Hepatic stellate cell (primary cell): ENCODE results near the gene SLC1A4.
"Not testable (repeated sequence)": the region's sequence is repeated elsewhere in the genome, so short reads cannot be mapped to it uniquely, and the experiment has no call there.

ENCODE experiments used
- DNase-seq: peaks from one replicate; pipeline ENCODE4 v3.0.0; 2011; ENCODE audit warnings: low spot score

The SLC1A4 gene

DNA sequence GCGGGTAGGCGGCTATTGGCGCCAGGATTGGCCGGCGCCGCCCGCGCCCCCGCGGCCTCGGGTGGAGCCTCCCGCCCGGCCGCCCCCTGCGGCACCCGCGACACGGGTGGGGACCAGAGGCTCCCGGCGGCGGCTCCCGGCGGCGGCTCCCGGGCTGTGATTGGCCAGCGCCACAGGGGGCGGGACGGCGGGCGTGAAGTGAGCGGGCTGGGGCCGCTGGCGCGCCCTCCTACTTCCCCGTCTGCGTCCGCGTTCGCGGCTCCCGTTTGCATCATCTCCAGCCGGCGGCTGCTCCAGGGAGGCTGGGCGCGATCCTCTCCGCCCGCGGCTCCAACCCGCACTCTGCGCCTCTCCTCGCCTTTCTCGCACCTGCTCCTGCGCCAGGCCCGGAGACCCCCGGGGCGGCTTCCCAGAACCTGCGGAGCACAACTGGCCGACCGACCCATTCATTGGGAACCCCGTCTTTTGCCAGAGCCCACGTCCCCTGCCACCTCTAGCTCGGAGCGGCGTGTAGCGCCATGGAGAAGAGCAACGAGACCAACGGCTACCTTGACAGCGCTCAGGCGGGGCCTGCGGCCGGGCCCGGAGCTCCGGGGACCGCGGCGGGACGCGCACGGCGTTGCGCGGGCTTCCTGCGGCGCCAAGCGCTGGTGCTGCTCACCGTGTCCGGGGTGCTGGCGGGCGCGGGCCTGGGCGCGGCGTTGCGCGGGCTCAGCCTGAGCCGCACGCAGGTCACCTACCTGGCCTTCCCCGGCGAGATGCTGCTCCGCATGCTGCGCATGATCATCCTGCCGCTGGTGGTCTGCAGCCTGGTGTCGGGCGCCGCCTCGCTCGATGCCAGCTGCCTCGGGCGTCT is at the start of gene SLC1A4:
Gene SLC1A4 (plus strand): TSS at position 274 of the 856 bp plus-strand sequence. CDS start 245 bp downstream, at position 519.
- peak; percentile 95 for DNase-seq

DNA sequence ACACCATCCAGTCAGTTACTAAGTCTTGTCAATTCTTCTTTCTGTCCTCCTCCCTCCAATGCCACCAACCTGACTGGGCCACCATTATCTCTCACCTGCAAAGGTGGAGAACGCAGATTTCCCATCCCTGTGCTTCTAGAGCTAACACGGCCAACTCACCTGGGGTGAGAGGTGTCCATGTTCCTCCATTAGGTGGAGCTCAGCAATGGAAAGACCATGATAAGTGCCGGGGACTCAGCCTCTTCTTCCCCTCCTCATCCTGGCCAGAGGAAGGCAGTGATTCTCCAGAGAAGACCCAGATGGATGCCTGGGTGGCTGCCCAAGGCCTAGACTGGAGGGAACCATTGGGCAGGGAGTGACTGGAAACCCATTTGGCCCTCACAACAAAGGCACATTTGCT is 48.1 kb upstream of the SLC1A4 start:
- no peak for DNase-seq

DNA sequence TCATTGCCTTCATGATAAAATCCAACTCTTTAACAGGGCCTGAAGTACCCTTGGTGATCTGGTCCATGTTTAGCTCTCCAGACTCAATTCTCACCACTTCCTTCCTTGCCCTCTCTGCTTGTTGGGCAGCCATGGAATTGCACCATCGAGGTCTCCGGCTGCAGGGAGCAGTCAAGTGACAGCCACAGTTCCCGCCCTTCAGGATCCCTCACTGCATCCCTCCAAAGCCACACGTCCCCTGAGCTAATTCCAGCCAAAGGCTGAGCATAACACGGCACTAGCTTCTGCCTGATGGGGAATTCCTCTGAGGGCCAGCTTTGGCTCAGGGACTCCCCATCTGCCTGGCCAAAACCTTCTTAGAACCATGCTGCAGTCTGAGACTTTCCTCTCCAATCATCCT is 47.4 kb upstream of the SLC1A4 start:
- DNase-seq = no peak

DNA sequence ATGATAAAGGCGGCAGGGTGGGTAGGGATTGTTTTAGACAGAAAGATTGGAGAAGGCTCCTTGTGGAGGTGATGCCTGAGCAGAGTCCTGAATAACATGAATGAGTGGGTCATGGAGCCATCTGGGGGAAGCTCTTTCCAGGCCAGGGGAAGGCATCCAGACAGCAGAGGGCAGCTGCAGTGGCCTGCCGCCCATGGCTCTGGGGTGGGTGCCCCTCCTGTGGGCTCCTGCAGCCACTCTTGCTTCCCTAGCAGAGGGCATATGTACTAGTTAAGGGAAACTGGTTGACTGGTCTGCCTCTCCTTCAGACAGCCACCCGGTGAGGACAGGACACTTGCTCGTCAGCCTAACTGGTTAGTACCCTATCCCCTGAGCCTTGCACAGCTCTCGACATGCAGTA is 46.5 kb upstream of the SLC1A4 start:
- DNase-seq = no peak

DNA sequence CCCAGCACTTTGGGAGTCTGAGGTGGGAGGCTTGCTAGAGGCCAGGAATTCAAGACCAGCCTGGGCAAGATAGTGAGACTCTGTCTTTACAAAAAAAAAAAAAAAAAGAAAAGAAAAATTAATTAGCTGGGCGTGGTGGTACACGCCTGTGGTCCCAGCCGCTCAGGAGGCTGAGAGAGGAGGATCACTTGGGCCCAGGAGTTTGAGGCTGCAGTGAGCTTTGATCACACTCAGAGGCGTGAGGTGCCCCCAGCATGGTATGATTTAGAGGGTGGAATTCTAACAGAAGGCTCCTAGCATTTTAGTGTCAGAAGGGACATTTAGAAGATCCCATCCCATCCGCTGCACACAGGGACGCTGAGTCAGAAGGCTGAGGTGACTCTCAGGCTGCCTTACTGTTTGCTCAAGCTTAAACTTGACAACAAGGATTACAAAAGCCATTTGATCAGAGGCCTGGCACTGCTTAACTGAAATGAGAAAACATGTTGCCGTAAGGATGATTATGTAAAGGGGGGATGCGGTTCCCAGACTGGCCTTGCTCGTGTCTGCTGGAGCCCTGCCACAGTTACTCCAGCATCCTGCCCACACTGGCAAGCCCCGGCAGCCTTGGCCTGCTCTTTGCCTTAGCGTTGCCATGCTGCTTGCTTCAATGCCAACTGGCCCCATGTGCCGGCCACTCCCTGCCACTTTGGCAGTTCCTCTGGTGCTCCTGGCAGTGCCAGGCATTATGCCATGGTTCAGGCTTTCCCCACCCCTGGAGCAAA is 45.6 kb upstream of the SLC1A4 start:
- DNase-seq = no peak

DNA sequence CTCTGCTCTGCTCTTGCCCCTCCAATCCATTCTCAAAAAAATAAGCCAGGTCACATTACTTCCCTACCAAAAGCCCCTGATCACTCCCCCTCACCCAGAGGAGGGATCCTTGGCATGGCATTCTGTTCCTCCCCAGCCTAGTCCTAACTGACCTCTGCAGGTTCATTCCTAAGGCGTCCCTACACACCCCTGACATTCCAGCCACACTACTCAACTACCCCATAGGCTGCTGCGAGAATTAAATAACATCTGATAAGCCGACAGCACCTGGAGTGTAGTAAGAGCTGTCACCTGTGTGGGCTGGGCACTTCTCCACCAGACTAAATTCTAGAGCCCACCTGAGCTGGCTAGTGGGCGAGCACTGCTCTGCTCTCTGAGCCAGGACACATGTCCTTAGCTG is 44.7 kb upstream of the SLC1A4 start:
- no peak for DNase-seq

DNA sequence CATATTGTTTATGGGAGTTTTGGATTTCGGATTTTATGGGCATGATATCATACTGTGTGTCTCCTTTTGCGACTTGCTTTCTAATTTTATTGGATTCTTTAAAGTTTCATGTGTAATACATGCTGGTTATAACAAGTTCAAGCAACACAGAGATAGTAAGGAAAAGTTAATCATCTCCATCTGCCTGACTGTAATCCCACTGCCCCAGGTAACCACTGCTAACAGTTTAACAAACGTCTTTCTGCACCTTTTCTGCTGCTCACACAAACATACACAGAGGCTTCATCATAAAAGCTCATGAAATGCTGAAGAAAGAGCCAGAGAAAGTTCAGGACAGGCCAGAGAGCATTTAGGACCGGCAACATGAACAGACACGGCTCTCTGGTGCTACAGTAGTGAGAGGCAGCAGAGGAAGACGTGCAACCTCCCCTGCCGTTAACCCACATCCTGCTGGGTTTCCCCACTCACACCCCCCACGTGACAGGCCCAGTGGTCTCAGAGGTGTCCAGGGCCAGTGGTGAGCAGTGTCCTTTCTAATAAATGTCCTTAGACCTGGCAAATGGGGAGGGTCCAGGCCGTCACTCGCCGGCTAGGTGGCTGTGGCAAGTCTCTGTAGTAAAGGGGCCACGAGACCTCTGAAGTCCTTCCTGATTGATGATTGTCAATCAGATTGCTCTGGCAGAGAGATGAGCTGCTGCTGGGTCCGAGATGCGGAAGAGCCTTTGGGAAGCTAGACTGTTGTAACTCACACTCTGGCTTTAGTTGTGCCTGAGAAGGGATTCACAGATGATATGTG is 43.0 kb upstream of the SLC1A4 start:
- DNase-seq = no peak

DNA sequence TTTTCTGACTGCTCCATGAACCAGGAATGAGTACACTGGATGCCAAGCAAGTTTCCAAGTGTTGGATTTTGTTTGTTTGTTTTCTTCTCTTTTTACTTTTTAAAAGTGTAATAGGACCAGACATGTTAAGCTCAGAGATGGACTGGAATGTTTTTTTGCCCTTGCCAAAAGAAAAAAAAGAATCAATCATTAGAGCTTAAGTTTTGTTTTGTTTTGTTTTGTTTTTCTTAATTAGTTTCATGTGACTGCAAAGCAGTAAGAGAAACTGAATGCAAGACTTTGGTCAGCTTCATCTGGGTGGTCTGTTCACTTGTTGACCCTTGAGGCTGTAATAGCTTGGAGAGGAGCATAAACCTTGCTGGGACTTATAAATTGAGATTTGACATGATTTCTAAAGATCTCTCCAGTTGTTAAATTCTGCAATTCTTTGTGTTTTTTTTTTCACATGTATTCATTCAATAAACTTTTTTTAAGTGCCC is 42.4 kb upstream of the SLC1A4 start:
- DNase-seq = no peak

DNA sequence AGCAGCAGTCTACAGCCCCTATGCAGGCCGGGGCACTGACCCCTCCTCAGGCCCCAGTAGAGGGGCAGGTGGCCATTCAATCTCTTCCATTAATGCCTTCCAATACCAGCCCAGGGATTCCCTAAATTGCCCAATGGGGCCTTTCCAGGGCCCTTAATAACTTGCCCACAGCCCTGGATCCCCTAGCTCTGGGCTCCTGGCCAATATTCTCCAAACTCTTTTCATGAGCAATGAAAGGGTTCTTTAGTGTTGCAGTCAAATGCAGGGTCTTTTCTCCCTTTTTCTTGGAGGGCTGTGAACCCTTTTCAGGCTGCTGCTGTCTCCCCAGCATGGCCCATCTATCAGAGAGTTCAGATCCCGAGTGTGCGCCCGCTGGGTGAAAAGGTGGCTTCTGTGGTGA is 41.3 kb upstream of the SLC1A4 start:
- no peak for DNase-seq

DNA sequence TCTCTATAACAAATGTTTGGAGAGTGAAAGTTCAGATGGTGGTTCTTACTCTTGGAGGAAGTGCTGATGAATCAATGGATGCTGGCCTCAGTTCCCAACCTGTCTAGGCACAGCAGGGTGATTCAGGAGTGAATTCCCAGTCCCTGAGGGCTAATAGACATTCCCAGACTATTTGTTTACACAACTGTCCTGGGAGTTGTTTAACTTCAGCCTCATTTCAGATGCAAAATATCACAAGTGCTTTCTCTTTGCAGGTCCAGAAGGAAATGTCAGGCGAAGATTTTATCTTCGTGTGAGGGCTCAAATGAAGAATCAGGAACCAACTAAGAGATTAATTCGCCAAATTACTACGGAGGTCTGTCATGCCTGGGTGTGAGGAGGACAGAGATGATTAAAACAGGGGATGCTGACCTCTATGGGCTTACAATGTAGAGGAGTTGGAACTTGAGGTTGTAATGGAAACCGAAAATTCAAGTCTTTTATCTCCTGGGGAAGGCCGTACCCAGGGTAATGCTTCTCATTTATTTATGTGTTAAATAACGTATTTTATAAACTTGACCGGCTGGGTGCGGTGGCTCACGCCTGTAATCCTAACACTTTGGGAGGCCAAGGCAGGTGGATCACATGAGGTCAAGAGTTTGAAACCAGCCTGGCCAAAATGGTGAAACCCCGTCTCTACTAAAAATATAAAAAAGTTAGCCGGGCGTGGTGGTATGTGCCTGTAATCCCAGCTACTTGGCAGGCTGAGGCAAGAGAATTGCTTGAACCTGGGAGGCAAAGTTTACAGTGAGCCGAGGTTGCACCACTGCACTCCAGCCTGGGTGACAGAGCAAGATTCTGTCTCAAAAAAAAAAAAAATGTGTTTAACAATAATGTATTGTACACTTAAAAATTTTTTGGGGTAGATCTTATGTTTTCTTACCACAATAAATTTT is 38.7 kb upstream of the SLC1A4 start:
- DNase-seq = no peak

DNA sequence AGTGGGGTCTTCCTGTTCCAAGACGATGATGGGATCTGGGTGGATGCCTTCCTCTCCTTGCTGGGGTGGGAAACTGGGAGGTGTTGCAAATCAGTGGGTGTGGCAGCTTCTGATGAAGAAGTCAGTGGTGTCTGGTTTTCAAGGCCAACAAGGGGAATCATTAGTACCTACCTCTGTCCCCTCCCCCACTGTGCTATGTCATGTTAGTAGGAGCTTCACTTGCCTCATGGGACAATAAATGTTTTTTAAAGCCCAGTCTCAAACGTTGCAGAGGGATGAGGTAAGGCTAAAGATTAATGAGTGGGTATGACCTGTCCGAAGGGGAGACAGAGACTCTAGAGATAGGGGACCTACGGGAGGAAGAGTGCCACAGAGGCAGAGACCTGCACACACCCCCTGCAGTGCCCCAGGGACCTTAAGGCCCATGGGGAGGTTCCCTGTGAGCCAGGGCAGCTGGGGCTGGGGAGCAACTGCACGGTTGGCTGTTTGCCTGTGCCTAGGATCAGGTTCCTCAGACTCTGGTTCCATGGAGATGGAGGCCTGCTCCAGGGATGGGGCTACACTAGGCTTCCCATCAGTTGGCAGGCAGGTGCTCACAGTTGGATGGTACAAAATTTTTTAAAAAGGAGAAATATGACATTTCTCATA is 37.8 kb upstream of the SLC1A4 start:
- DNase-seq = no peak

DNA sequence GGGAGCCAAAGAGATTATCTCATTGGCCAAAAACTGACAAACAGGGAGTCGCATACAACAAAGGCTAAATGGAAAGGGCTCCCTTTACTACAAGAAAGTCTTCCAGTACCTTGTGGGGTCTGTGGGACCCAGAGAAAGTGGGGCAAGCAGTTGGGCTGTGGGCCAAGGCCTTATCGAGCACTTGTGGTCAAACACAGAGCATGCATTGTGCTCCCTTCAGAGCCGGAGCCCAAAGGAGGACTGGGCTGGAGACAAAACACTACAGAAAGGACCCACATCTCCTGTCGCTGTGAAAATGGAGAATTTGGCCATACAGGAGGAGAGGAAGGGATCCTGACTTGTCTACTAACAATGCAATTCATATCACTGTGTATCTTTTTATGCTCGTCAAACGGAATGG is 37.1 kb upstream of the SLC1A4 start:
- no peak for DNase-seq

DNA sequence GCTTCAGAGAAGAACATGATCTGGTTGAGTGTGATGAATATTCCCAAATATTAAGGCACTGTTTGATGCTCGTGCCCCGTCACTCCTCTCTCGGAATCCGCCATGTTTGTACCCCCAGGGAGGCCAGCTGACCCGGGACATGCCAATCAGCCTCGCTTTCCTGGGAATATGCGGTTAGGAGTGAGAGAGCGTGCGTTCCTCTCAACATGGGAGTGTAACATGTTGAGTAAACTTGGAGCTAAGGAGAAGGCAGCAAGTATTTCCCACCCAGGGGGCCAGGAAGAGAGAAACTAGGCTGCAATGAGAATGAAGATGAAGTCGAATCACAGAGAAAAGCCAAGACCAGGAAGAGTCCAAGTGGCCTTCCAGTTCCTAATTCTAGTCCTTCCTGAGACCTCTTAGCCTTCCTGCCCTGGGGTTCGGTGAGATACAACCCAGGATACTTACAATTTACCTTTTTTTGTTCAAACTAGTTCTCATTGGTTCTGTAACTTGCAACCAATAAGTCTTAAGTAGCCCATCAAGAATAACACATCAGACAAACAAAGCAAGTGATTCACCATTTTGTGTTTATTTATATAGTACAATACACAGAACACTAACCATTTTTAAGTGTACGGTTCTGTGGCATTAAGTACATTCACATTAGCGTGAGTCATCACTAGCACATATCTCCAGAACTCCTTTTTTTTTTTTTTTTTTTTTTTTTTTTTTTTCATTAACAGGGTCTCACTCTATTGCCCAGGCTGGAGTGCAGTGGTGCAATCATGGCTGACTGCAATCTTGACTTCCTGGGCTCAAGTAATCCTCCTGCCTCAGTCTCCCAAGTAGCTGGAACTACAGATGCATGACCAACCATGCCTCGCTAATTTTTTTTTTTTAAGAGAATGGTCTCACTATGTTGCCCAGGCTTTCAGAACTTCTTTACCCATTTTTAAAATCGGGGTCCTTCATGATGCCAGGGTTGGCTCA is 36.4 kb upstream of the SLC1A4 start:
- peak; percentile 67 for DNase-seq

DNA sequence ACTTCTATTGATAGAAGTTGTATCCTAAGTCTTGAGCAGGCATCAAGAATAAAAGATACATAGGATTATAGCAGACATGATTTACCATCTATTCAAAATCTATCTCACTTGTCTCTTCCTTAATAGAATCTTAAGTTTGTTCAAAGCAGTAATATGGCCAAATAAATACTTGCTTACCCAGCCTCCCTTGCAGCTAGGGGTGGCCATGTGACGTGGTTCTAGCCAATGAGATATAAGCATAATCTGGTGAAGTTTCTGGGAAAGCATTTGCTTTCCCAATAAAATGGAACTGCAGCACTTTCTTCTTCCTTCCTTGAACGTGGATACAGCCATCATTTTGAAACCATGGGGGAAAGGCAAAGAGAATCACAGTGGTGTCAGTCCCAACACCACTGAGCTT is 33.7 kb upstream of the SLC1A4 start:
- DNase-seq = no peak

DNA sequence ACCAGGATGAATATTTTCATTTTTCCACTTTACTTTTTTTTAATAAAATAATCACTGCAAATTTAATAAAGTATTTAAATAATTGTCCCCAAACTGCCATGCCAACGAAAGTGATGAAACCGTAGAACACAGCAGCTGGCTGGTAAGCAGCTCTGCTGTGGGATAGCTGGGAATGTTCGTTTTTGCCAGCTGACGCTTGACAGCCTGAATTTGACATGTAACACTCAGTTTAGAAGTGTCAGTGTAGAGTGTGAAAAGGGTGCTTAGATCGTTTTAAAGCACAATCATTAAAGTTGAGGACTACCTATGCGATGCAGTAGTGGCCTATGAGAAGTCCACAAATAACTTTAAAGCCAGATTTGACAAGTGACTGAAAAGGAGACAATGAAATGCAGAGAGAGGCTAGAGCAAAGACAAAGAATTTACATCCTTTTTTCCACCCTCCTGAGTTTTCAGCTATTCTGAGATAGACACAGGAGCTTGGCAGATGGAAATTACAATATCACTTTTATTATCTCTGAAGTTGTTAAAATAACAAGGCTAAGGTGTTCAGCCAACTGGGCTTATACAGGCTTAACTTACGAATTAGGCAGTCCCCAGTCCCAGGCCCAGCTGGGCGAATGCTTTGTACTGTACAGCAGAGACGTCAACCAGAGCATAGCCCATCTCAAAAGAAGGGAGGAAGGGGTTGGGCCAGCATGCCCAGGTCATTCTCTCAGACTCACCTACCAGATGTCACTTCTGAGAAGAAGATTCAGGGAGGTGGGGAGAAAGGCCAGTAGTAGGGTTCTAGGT is 31.9 kb upstream of the SLC1A4 start:
- DNase-seq = no peak

DNA sequence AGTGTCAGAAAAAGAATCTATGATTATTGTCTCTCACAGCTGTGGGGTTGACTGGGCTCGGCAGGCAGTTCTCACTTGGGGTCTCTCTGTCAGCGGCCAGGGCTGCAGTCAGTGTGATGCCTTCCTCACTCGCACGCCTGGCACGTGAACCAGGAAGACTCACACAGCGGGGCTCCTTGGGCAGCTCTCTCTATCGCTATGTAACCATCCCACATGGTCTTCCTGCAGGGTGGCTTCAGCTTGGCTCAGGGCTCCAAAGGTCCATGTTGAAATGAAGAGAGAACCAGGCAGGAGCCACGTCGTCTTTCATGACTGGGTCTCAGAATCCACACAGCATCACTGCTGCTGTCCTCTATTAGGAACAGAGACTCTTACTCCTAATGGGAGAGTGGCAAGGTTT is 30.6 kb upstream of the SLC1A4 start:
- DNase-seq = no peak

DNA sequence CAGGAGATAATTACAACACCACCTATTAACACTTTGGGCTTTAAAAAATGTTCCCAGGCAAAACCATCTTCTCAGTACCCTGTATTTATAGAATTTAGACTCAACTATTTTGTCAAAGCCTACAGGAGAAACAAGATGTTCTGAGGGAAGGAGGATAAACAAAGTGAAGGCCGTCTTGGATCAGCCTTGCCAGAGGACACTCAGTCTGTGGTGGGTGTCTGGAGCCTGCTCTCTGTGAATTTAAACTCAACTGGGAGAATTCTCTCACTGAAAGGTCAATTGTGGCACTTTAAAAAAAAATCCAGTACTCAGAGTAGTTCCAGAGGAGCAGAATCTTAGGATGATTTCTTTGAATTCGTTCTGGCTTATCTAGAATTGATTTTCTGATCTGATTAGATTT is 28.4 kb upstream of the SLC1A4 start:
- no peak for DNase-seq

DNA sequence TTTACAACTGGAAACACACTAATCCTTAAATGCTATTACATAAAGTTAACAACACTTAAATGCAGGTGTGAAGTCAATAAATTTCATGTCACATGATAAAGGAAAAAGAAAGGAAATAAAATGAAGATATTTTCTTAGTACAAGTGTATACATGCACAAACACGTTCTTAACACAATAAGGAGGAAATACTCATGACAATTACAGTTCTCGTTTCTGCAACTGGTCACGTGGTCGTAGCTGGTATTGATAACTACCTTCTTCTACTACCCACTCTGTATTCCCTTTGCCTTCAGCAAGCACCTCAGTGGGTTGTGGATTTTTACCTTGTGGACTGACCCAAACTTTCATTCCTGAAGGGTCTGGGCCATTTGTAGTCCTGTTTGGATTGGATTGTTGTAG is 26.1 kb upstream of the SLC1A4 start:
- not testable (repeated sequence) for DNase-seq

DNA sequence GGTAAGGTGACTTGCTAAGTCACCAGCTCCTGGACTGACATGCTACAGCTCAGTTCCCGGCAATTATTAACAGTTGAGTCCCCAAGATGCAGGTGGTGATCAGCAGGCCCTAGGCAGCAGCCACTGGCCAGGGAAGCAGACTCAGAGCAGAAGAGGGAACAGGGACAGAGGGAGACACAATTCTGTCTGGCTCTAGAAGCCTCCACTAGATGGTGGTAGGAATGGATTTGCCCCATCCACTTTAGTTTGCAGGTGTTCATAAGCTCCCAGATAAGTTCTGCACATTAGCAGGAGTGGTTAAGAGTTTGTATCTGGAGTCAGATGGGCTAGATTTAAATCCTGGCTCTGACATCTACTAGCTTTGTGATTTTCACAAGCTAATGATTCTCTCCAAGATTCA is 25.5 kb upstream of the SLC1A4 start:
- DNase-seq = no peak
